Cardiac septum (tissue), 1 donor: ENCODE data around the gene KPNB1. TPM values are rescaled to one million over a fixed set of nuclear protein-coding genes. Genes with fewer than 3 reads are reported as not detected.

Source experiments
- DNase-seq: peaks from one replicate; pipeline ENCODE4 v3.0.0-alpha.2; 2020; ENCODE audit warnings: low spot score
- intact Hi-C: fragments of 100-400 bp; cut with DNase I; formaldehyde crosslinking; loops from one replicate; pipeline ENCODE4 v1.14.0; 2022
- long read RNA-seq: library from polyadenylated mRNA; unstranded; transcript quantifications from one replicate; pipeline ENCODE4 v2.0.0, GENCODE V29; 2021
- total RNA-seq: library from RNA; stranded (reverse); fragmentation: NEBNext Ultra II Directional; extraction: Animal tissue kit (Norgen Biotek cat#: 25700); gene quantifications from one replicate; pipeline ENCODE4 v1.2.1, GENCODE V29; 2021
- donor health status: DM: no; HTN: no; CAD: no.

The KPNB1 gene
- total RNA-seq = 185 TPM
- long read RNA-seq, full-length matches to known transcripts = 61 of 111 reads
- long read RNA-seq, partial matches to known transcripts = 31 of 111 reads
- long read RNA-seq, other reads (novel, unspliced or antisense) = 19 of 111 reads

DNA sequence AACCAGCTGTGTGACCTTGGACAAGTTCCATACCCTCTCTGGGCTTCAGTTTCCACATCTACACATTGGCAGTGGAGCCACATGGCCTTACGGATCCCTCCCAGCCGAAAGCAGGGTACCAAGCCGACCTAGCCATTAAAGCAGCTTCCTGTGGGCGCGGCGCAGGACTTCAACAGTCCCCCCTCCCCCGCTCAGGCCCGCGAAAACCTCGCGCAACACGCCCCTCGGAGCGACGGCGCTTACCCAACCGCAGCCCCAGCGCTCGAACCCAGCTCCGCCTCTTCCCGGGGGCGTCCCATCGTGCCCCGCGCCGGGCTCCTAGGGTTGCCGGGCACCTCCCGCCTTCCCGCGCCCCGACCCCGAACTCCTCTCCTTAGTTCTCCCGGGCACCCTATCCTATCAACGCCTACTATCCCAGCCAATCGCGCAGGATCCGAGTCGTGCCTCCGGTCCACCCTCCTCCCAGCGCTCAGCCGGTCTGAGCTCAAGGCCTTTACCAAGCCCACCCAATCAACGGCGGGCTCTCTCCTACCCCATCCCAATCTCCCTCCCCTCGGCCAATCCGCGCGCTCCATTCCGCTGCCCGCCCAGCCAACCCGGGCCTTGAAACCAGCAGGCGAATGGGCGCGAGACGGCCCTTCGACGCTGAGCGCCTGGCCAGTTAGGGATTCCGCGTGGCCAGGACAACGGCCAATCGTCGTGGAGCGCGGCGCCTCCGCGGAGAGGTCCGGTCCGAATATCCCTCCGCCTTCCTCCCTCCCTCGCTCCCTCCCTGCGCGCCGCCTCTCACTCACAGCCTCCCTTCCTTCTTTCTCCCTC is at the start of gene KPNB1:
Gene KPNB1, plus strand, starts transcription at position 767 of the 819 bp plus-strand sequence. CDS start 326 bp downstream, outside the sequence.
- DNase-seq = peak; percentile 100
- intact Hi-C loops = no loop called here

DNA sequence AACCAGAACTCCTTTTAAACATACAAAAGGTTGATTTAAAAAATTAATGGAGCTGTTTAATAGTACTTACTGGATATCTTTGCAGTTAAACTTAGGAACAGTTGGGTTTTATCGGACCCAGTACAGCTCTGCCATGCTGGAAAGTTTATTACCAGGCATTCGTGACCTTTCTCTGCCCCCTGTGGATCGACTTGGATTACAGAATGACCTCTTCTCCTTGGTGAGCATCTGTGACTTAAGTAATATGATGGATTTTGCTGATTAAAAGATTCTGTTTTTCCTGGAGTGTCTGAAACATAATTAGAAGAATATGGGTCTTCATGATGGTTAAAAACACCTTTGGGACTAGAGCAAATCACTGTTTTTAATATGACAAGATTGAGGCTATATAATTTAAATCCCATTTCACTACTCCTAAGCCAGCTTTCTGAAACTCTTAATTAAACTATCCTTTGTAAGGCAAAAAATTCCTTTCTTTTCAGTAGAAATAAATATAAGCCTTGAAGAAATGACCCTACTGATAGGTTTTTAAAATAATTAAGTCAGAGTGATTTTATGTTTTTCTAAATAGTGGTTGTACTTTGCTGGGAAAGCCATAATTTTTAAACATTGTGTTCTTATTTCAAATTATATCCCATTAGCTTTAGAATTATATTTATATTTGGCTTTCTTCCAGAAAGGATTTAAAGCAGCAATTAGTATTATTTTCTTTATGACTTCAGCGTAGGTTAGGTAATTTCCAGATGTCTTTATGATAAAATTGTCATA is 45.7 kb upstream of the KPNB1 start:
- intact Hi-C loops = no loop called here

DNA sequence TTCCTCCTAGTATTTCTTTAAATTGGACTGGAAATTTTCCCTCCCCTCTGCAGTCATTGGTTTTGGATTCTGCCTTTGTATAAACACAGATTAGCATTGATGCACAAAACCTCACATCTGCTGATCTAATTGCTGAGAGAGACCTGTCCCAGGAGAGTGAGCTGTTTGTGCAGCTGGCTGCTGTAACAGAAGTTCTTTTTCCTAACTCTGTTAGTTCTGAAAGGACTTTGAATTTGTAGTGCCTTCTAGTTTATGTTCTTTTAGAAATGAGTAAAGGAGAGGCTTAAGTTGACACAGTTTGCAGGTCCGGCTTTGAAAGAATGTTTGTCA is 45.2 kb upstream of the KPNB1 start:
- intact Hi-C loops = no loop called here
- DNase-seq = no peak

More for the DNA sequence above, 45.7 kb upstream of the KPNB1 start:
- no peak for DNase-seq

DNA sequence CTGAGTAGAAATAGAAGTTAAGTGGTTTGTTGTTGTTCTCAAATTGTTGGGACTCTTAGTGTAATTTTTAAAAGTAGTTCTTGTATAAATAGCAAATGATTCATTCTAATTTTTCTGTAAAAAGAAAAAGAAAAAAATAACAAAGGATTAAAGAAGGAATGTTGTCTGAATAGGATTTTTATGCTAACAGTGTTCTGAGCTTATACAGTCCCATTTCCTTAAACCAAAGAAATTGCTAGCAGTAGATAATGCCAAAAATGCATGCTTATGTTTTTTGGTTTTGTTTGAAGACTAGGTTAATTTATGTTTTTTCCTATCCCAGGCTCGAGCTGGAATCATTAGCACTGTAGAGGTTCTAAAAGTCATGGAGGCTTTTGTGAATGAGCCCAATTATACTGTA is 44.7 kb upstream of the KPNB1 start:
- intact Hi-C loops = no loop called here
- no peak for DNase-seq

DNA sequence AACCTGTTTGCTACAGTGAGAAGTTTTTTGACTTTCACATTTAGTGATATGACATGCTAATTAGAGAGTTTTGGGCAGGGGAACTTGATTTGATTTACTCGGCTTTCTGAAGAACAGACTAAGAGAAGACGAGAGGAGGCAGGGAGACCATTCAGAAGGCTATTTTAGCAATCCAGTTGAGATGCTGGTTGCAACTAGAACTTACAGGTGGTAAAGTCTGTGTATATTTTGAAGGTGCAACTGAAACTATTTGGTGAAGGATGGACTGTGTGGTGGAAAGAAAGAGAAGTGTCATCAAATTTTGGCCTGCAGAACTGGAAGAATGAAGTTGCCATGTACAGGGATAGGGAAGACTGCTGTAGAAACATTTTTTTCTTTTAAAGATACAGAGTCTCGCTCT is 42.2 kb upstream of the KPNB1 start:
- no peak for DNase-seq
- intact Hi-C loops = no loop called here

DNA sequence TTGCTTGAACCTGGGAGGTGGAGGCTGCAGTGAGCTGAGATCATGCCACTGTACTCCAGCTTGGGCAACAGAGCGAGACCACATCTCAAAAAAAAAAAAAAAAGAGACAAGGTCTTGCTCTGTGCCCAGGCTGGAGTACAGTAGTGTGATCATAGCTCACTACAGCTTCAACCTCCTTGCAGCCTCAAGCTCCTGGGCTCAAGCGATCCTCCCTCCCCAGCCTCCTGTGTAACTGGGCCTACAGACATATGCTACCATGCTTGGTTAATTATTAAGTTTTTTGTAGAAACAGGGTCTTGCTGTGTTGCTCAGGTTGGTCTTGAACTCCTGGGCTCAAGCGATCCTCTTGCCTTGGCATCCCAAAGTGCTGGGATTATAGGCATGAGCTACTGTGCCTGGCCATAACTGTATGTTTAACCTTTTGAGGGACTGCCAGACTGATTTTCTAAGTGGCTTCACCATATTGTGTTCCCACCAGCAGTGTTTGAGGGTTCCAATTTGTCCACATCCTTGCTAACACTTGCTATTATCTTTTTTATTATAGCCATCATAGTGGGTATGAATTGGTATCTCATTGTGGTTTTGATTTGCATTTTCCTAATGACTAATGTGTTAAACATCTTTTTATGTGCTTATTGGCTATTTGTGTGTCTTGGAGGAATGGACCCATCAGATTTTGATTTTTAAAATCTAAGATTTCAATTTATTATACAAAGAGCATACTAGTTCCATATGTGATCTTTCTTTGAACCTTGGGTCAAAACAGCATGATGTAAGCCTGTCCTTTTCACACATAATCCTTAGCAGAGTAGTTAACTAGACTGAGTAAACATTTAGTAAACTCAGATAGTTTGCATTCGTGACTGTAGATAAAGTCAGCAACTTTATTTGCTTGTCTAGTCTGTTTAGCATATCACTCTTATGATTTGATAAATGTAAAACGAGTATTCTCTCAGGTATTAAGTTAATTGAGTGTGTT is 38.1 kb upstream of the KPNB1 start:
- no peak for DNase-seq
- intact Hi-C loops = loop anchor here (10.0 kb wide), 1 partner anchor 387 kb away; no protein-coding TSS in a partner anchor

DNA sequence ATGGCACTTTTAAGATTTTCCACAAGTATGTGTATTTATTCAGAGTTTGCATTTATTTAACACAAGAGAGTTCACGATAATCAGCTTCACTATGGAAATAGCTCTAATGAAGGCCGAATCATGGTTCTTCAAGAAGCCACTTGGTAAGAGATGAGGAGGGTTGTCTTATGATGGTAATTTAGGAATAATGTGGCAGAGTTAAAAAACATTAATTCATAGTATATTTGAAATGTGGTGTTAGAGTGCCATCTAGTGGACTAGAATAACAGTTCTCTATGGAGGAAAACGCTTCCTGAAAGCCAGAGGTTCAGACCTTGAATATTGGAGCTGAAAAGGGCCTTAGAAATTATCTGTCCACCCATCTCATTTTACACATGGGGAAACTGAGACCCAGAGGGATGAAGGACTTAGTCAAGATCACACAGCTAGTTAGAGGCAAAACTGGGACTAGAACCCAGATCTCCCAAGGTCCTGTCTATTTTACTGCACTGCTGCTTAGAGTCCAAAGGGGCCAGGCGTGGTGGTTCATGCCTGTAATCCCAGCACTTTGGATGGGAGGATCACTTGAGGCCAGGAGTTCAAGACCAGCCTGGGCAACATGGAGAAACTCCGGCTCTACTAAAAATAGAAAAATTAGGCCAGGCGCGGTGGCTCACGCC is 33.8 kb upstream of the KPNB1 start:
- intact Hi-C loops = loop anchor here (5.0 to 10.0 kb wide), 2 partner anchors 114 to 391 kb away; no protein-coding TSS in a partner anchor

DNA sequence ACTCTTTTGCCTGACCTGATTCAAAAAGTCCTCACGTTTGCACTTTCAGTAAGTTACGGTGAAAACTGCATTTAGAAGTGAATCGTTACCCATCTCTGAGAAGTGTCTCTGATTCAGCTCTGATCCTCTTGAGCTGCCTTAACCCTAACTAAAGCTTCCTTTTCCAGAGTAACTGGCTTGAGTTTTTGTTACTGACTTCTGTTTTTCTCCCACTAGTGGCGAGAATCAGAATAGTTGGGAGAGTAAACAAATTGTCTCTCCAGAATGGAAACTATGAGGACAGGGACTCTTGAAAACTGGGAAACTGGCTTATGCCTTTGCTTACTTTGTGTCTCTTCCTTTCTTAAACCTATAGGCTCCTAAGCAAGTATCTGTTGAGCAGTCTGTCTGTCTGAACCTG is 31.3 kb upstream of the KPNB1 start:
- DNase-seq = no peak
- intact Hi-C loops = loop anchor here (5.0 to 10.0 kb wide), 2 partner anchors 116 to 394 kb away; no protein-coding TSS in a partner anchor

More for the DNA sequence above, 33.8 kb upstream of the KPNB1 start:
- no peak for DNase-seq

DNA sequence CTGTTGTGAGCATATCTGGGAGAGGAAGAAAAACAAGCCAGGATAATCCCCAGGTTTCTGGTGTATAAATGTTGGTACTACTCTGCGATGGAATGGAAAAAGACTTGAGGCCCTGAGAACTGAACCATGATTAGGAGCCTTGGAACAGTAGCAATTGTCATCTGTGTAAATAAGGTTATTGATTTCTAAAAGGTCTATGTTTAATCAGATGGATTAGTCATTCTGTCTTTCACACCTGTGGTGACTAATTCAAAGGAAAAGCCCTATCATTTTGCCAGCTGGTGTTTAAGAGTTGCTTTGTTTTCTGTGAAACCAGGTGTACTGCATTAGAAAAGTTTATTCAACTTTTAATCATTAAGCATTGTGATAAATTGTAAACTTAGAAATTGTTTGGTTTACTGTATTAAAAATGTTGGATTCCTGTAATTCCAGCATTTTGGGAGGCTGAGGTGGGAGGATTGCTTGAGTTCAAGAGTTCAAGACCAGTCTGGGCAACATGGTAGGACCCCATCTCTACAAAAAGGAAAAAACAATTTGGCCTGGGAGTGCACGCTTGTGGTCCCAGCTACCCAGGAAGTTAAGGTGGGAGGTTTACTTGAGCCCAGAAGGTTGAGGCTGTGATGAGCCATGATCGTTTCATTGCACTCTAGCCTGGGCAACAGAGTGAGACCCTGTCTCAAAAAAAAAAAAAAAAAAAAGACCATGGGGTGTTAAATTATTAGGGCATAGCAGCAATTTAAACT is 29.0 kb upstream of the KPNB1 start:
- no peak for DNase-seq
- intact Hi-C loops = no loop called here

DNA sequence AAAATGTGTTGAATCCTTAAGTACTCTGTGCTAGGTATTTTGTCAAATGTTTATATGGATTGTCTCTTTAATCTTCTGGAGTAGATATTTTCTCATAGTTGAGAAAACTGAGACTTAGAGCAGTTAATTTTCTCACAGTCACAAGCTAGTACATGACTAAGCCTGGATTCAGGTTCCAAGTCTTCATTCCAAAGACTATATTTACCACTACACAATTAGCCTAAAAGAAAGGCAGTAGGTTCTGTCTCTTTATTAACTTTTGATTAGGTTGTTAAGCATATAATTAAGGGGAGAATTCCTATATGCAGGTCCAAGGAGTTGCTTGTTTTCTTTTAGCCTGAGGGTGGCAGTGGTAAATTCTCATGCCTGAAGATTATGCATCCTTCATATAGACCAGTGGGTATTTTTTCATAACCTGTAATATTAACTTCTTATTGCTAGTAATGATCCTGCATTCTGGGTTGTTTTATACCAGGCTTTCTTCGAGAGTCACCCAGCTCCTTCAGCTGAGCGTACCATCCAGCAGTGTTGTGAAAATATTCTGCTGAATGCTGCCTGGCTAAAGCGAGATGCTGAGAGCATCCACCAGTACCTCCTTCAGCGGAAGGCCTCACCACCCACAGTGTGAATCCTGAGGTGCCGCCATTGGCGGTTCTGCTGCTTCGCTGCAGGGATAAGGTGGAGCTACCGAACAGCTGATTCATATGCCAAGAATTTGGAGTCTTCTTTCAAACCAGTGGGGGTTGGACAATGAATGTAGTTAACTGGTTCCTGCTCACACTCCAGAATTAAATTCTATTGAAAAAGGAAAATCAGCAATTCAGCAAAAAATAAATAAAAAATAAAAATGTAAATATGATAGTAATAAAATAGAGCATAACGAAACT is 28.2 kb upstream of the KPNB1 start:
- DNase-seq = peak; percentile 76
- intact Hi-C loops = no loop called here

DNA sequence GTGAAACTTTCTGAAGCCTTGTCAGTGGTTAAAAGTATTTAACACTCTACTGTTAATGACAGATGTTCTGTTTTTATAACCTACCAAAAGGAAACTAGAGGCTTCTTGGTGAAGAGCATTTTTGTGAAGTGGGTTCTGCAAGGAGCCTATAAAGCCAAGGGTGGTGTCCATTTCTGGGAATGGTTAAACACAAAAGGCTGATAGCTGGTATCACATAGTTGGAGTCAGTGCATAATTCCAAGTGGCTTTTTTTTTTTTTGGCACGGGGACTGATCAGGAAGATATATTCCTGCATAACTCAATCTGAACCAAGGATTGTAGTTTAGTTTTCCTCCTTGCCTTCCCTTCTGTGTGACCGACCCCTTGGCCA is 27.6 kb upstream of the KPNB1 start:
- intact Hi-C loops = no loop called here
- DNase-seq = no peak

DNA sequence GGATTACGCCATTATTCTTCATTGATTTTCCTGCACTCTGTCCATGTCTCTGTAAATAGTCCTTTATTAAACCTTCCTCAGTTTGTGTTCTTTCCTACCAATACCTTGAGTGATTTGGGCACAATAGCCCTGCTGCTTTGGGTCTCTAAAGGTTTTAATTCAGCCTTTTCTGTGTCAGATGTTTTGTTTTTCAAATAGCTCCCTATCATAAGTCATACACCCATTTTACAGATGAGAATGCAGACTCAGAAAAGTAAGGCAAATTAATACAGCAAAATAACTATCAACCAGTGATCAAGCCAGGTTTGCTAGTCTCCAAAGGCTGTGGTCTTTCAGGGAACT is 25.0 kb upstream of the KPNB1 start:
- no peak for DNase-seq
- intact Hi-C loops = no loop called here

DNA sequence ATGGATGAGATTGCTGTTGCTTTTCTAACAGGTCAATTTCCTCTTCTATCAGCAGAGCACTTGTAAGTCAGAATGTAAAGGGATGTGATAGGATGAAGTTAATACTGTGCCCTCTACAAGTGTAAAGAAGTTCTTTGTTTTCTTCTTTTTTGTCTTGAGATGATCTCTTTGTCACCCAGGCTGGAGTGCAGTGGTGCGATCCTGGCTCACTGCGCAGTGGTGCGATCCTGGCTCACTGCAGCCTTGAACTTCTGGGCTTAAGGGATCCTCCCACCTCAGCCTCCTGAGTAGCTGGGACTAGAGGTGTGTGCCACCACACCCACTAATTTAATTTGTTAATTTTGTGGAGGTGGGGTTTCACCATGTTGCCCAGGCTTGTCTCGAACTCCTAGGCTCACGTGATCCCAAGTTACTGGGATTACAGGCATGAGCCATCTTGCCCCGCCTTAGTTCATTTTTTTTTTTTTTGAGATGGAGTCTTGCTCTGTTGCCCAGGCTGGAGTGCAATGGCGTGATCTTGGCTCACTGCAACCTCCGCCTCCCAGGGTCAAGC is 21.6 kb upstream of the KPNB1 start:
- intact Hi-C loops = no loop called here
- no peak for DNase-seq

DNA sequence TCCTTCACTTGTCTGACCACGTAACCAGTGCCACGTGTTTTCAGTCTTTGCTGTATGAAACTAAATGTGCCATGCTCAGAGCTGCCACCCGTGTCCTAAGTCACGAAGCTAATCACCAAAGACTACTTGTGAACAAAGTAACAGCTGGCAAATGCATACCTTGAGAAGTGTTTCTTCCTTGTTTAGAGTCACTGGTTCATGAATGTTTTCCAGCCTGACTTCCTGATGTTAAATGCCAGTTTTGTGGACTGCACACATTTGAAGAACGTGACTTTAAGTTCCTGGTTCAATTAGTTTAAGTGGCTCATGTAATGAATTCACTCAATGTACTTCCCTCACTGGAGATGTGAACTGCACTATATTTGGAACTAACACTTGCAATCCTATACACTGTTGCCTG is 19.9 kb upstream of the KPNB1 start:
- DNase-seq = no peak
- intact Hi-C loops = no loop called here

DNA sequence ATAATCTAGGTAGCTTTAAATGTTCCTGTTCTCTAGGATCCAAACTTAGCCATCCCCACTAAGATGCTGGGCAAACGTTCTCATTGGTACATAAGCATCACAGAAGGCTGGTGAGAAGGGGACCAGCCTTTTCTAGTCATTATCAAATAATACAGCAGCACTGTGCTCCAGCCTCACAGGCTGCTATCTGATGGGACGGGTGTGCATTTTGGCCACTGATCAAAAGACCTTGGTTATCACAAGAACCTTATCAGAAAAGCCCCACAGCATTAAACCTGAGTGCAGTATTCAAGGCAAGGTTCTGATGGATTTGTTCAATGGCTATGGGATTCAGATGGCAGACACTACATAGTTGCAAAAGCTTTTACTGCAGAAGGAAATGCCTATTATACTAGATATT is 19.1 kb upstream of the KPNB1 start:
- intact Hi-C loops = no loop called here
- no peak for DNase-seq

DNA sequence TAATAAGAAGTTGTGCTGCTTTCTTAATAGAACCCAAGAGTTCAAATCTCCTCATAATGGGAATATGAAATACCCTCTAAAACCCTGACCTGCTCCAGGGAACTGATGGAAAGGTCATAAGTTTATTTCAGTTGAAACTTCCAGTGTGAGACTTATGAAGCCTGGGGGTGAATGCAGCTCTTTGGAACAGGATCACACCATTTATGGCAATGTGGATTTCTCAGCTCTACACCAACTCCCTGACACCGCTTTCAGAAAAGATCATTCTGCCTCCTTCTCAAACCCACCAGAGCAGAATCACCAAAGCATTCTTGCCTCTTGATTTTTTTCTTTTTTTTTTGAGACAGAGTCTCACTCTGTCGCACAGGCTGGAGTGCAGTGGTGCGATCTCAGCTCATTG is 16.7 kb upstream of the KPNB1 start:
- no peak for DNase-seq
- intact Hi-C loops = no loop called here

DNA sequence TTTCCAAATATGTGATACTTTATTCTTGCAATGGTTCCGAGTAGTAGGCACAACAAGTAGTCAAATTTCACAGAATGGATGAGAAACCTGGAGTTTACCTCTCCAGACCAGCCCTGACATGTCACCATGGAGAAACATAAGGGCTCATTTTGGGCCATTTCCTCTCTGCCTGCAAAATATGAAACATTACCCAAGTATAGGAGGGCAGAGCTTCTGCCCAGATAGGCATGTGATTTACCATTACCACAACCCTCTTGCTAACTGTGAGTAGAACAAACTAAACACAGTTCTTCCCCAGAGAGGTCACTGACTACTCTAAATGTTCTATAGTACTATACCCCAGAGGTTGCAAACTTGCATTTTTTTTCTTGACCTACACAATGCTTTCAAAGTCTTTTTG is 15.7 kb upstream of the KPNB1 start:
- intact Hi-C loops = no loop called here
- no peak for DNase-seq
